ENCODE data around the gene LENG8. TPM values are rescaled to one million over a fixed set of nuclear protein-coding genes. Genes with fewer than 3 reads are reported as not detected.

The LENG8 gene
- total and polyA plus RNA-seq, 10 of the 15 experiments (the other 5 are each of a cell fraction or from before 2014, with no cell fraction given), result 2.3 to 145 (median 34.4) TPM

GRCh38 chr19:54426291-54426931 is 22.6 kb upstream of the LENG8 start:
- ATAC-seq, result peak; percentile 24
- no peak overlapping the region for H3K9ac ChIP-seq (ENCODE audit: control insufficient read depth, insufficient read depth, low read length)
- no peak for FAIRE-seq
- no peak overlapping the region for H3K27ac ChIP-seq (ENCODE audit: control insufficient read depth, insufficient read depth)
- no peak for DNase-seq (ENCODE audit: low read depth, low spot score)
- WGBS (ENCODE audit: insufficient coverage, insufficient replicate concordance, low lambda C conversion rate, missing lambda C conversion rate), result 20% methylated on average over 17 of the region's 17 CpGs
- SMC1A ChIA-PET (ENCODE audit: uncharacterized antibody, unreplicated experiment), result no interaction called here
- H3K79me2 ChIP-seq (ENCODE audit: control insufficient read depth, insufficient read depth, low read length), result no peaks in the 10 kb centered on the region
- no peaks in the 10 kb centered on the region for H3K9me3 ChIP-seq (replicated peaks; ENCODE audit: control insufficient read depth, insufficient read depth, low read length)
- CTCF ChIA-PET, result no interaction called here
- H3K4me3 ChIP-seq, result no peak overlapping the region
- no peaks in the 10 kb centered on the region for H3K4me1 ChIP-seq (ENCODE audit: control insufficient read depth, insufficient read depth, low read length)
- no peaks in the 10 kb centered on the region; a peak in 1 of 4 replicates for H3K27me3 ChIP-seq (replicated peaks in 1 of 2; ENCODE audit: control insufficient read depth in 2 of 2, insufficient read depth in 2 of 2, low read length in 1 of 2)
- BruUV-seq (replicated peaks), result no TSS peak
- no peaks in the 10 kb centered on the region for H3K36me3 ChIP-seq (ENCODE audit: control insufficient read depth in 2 of 2, insufficient read depth in 2 of 2, low read length in 1 of 2)
- H4K20me1 ChIP-seq (ENCODE audit: control insufficient read depth, insufficient read depth), result no peaks in the 10 kb centered on the region
- intact Hi-C loops (cut with micrococcal nuclease; ENCODE audit: unreplicated experiment) (no loop called here), in situ Hi-C loops (cut with MboI) (no loop called here)
- POLR2A ChIA-PET, result no interaction called here
- no peak overlapping the region for H2AFZ ChIP-seq (ENCODE audit: control insufficient read depth, low read depth, low read length)
- no peak overlapping the region for H3K4me2 ChIP-seq (ENCODE audit: control insufficient read depth, insufficient read depth)
- RAD21 ChIA-PET (ENCODE audit: unreplicated experiment), result no interaction called here
- TF ChIP-seq NR2C2 (IDR thresholded peaks at IDR 0.05; ENCODE audit: borderline replicate concordance, control insufficient read depth, insufficient read length, low read depth) (no peak), MYC (IDR thresholded peaks at IDR 0.05; ENCODE audit: insufficient read depth, insufficient read length, insufficient replicate concordance, low read length, severe bottlenecking) (no peak), NKRF (conservative IDR thresholded peaks at IDR 0.05) (no peak), CEBPB (IDR thresholded peaks at IDR 0.05; ENCODE audit: borderline replicate concordance in 1 of 2, low read depth in 2 of 2, low read length in 2 of 2) (no peak), CREB1 (IDR thresholded peaks at IDR 0.05; ENCODE audit: low read depth) (no peak), POLR2AphosphoS2 (IDR thresholded peaks at IDR 0.05; ENCODE audit: low read depth, low read length) (no peak), SREBF1 (IDR thresholded peaks at IDR 0.05; ENCODE audit: low read length) (no peak), MEF2B (IDR thresholded peaks at IDR 0.05; ENCODE audit: partially characterized antibody, poor library complexity, severe bottlenecking) (no peak), ASH2L (IDR thresholded peaks at IDR 0.05; ENCODE audit: borderline replicate concordance, low read depth) (no peak), FOXK2 (IDR thresholded peaks at IDR 0.05) (no peak), BRCA1 (IDR thresholded peaks at IDR 0.05; ENCODE audit: low read depth, low read length) (no peak), SMARCA5 (IDR thresholded peaks at IDR 0.05) (no peak), MAX (IDR thresholded peaks at IDR 0.05; ENCODE audit: low read depth, low read length) (no peak), YY1 (IDR thresholded peaks at IDR 0.05; ENCODE audit: low read depth, low read length) (no peak), ZBED1 (IDR thresholded peaks at IDR 0.05; ENCODE audit: borderline replicate concordance) (no peak), BACH1 (IDR thresholded peaks at IDR 0.05; ENCODE audit: borderline replicate concordance) (no peak), STAT1 (conservative IDR thresholded peaks at IDR 0.05) (no peak), SIX5 (IDR thresholded peaks at IDR 0.05; ENCODE audit: low read depth, low read length, severe bottlenecking) (no peak), PAX8 (IDR thresholded peaks at IDR 0.05) (no peak), PAX5 (IDR thresholded peaks at IDR 0.05; ENCODE audit: borderline replicate concordance, low read depth, low read length) (no peak)

Measured in GM12878 (cell line).